Activated gamma-delta T cell (primary cell): Measurements from ENCODE around the gene CDKN2B.

ENCODE experiments used
- DNase-seq: peaks from one replicate; lab custom pipeline; 2025; lab: John Stamatoyannopoulos, UW

Gene CDKN2B

GRCh38 chr9:21994556-21995005 is 14.5 kb downstream of the CDKN2B start, which contains the start of gene CDKN2B-AS1:
TSS of gene CDKN2B-AS1 (plus strand) at chr9:21994791.
- DNase-seq, result peak; percentile 34

GRCh38 chr9:21993893-21994555 is 15.1 kb downstream of the CDKN2B start, which contains the start of gene CDKN2A:
TSS of gene CDKN2A (minus strand) at chr9:21994392.
- DNase-seq, result peak; percentile 32

GRCh38 chr9:21993007-21993406 is 16.1 kb downstream of the CDKN2B start:
- no peak for DNase-seq

DNA sequence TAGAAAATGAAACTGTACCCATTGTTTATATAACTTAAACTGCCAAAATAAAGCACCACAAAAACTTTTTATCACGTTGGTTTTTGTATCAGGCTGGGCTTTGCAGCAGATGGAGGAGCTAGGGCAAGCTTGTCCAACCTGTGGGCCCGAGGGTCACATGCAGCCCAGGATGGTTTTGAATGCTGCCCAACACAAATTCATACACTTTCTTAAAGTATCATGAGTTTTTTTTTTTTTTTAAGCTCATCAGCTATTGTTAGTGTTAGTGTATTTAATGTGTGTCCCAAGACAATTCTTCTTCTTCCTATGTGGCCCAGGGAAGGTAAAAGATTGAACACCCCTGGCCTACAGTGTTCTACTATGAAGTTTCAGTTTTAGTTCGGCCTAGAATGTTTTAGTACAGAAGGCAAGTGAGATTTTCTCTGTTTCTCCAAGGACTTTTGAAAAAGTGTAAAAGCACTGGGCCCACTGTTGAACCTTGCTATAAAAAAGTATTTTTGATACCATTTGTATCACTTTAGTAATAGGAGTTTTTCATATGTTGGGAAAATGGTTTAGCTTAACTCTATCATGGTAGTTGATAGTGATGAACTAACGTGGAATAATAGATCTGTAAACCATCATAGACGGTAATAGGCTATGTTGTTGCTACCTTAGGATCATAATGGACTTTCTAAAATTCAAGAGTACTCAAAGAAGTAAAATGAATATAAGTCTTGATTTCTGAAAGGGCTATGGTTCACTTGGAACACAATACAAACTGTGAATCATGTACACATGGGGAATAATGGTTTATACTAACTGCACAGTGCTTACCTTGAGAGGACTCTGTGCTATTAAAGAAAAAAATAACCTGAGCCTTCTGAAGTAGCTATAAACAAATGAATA is 17.8 kb downstream of the CDKN2B start:
- no peak for DNase-seq

DNA sequence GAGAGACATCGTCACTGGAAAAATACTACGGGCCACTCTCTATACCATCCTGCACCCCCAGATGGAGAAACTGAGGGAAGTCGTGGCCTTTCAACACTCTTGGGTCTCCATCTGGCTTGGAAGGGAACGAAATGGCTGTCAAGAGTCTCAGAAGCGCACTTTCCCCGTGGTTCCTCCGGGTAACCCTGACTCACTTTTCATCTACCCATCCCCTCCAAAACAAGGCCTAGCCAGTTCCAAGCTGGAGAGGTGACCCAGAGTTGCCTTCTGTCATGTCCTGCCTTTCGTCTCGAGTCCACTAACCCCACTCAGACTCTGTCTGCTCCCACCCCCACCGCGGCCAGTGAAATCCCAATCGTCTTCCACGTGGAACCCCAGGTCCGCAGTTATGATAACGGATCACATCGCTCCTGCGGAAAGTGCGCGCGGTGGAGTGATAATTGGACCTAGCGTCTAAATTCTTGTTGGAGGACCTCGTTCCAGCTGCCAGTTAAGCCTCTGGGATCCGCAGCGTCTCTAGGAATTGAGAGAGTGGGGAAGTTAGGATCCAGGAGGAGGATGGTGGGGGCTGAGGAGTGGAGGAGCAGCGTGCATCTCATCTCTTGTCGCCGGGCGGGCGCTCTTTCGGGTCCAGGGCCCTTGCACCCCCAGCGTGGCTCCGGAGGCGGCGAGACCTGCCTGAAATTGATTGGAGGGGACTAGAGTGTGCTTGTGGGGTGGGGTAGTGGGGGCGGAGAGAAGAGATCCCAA is 19.5 kb downstream of the CDKN2B start:
- DNase-seq, result no peak

GRCh38 chr9:21988056-21988990 is 20.8 kb downstream of the CDKN2B start:
- DNase-seq, result no peak

DNA sequence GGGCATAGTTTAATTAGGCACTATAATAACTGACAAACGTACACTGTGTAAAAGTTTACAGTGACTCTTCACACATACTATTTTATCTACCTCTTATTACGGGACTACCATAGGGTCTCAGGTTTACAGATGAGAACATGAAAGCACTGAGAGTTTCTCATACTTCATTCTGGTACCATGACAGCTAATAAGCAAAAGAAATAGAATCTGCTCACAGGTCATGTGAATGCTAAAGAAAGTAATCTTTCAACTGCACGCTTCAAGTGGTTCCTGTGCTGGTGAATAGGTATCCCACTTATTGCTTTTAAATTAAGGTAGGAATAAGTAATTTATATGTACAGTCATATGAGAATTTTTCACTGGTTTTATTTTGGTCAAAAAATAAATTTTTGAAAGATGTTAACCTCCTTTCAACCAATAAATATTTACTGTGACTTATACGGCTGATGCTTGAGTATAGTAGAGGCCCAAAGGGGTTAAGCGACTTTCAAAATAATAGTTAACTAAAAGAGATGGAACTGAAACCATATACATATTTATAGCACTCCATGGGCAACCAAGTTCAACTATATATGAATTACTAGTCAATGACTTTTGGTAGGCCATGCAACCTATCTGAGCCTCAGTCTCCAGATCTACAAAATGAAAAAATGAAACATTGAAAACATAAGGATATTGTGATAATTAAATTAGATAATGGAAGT is 23.0 kb downstream of the CDKN2B start:
- no peak for DNase-seq

- no peak for DNase-seq
Measured at GRCh38 chr9:21984101-21984500, 25.0 kb downstream of the CDKN2B start.

DNA sequence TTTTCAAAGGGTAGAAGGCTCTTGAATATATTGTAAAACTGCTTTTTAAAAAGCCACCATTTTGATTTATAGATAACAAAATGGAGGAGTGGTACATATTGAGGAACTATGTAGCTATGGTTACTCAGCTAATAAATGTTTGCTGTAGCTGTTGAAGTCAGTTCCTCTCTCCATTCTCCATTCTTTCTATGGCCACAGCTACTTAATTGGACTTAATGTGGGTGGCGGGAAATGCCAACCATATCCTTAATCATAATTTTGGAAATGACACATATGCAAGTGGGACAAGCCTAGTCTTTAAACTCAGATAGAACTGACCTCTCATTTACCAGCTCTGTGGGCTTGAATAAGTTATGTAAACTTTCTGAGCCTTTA is 25.6 kb downstream of the CDKN2B start:
- DNase-seq, result no peak

DNA sequence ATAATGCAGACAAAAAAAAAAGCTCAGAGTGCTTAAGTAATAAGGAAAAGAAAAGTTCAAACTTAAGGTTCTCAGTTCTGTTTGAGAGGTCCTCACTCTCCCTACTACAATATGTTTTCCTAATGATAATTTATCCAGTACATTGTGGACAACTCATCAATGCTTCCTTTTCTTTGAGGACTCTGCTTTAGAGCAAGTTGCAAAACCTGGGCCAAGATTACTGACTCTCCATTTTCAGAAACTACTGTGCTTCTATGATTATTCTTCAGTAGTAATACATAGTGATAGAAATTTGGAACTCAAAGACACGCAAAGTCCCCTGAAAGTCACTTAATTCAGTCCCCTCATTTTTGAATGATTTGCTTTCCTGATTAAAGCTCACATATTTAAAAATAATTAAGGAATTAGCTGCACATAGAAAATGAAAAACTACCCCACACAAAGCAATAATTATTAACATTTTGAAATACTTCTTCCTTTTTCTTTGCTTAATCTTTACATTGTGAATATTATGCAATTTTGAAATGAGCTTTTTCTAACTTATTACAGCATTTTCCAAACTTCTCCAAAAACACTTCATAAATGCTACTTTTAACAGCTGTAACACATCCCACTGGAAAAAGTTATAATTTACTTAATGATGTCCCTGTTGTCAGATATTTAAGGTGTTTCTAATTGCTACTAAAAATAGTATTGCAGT is 26.1 kb downstream of the CDKN2B start:
- no peak for DNase-seq

DNA sequence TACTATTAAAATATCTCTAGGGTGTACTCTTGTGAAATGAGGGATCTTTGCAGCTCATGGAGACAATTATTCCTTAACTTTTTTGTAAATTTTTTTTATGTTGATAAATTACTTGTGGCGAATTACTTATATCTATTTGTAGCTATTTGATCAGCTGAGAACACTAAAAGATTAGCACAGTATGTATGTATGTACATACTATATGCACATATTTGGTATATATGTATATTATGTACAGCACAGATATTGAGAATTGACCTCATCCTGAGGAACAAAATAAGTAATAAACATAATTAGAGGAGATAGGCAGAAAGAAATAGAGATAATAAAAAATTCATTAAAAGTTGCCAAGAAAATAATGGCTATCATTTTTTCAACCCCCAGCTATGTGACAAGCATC is 26.7 kb downstream of the CDKN2B start:
- DNase-seq, result no peak

- no peak for DNase-seq
Measured at GRCh38 chr9:21976334-21976875, 32.7 kb downstream of the CDKN2B start.

- no peak for DNase-seq
Measured at GRCh38 chr9:21974722-21975409, 34.2 kb downstream of the CDKN2B start.

DNA sequence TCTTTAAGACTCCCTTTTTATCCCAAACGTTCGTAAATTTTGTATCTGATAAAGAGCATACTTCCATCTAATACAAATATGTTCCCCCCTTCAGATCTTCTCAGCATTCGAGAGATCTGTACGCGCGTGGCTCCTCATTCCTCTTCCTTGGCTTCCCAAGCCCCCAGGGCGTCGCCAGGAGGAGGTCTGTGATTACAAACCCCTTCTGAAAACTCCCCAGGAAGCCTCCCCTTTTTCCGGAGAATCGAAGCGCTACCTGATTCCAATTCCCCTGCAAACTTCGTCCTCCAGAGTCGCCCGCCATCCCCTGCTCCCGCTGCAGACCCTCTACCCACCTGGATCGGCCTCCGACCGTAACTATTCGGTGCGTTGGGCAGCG is 34.8 kb downstream of the CDKN2B start:
- DNase-seq, result no peak

GRCh38 chr9:21972361-21972760 is 36.7 kb downstream of the CDKN2B start:
- no peak for DNase-seq

GRCh38 chr9:21970800-21971640 is 38.1 kb downstream of the CDKN2B start:
- DNase-seq, result no peak

DNA sequence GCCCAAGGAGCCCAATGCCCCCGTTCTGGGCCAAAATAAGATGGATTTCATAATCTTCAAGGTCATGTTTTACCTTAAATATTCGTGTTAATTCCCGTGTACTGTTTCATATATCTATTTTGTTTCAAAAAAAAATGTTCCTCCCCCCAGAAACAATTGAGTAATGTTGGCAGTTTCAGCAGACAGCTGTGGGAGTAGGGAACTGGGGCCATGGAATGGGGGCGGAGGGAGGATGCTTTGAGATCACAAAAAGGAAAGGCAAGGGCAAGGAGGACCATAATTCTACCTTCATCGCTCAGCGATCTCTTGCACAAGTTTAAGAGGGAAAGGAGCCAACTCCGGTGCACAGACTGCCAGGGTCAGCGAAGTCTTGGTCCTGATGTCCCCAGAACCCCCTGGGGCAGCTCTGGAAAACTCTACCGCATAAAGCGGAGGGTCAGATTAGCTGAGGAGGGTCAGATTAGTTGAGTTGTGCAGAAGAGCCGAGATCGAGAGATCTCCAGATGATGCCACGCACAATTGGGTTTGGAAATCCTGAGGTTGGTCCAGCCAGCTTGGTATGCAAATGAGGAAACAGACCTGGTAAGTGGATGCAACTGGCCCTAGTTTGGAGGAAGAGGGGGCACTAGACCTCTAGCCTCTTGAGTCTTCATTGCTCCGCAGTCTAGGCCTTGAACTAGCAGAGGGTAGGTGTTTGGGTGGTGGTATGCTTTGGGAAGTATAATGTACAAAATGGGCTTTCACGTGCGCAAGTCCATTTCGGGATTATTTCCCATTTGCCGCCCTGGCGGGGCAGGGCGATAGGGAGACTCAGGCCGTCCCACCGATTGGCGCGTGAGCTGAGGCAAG is 38.9 kb downstream of the CDKN2B start:
- no peak for DNase-seq
